Mucosa of rectum (tissue), 2 donors: Measurements from ENCODE around the gene POLR3GL.

ENCODE experiments used
- H3K27ac ChIP-seq, 2 donors: one replicate each; pipeline ENCODE4 v1.7.0; 2013; ENCODE audit warnings: inconsistent platforms in 2 of 2, low read depth in 2 of 2, low read length in 2 of 2
- H3K27me3 ChIP-seq, 2 donors: one replicate each; pipeline ENCODE4 v1.7.0; 2013; ENCODE audit warnings: low read length in 2 of 2; ENCODE audit not compliant: control insufficient read depth in 2 of 2, insufficient read depth in 2 of 2
- H3K36me3 ChIP-seq, 2 donors: one replicate each; pipeline ENCODE4 v1.7.0; 2013; ENCODE audit warnings: low read length in 2 of 2; ENCODE audit not compliant: control insufficient read depth in 2 of 2, insufficient read depth in 2 of 2
- H3K4me1 ChIP-seq, 2 donors: one replicate each; pipeline ENCODE4 v1.7.0; 2013; ENCODE audit warnings: low read length in 2 of 2, mild to moderate bottlenecking in 1 of 2; ENCODE audit not compliant: control insufficient read depth in 2 of 2, insufficient read depth in 2 of 2
- H3K4me3 ChIP-seq, 2 donors: one replicate each; pipeline ENCODE4 v1.7.0; 2013; ENCODE audit warnings: low read length in 2 of 2
- H3K9ac ChIP-seq, 2 donors: one replicate each; pipeline ENCODE4 v1.7.0; 2013; ENCODE audit warnings: low read length in 2 of 2, low read depth in 1 of 2, mild to moderate bottlenecking in 1 of 2
- H3K9me3 ChIP-seq, 2 donors: one replicate each; pipeline ENCODE4 v1.7.0; 2013; ENCODE audit warnings: low read length in 2 of 2; ENCODE audit not compliant: control insufficient read depth in 2 of 2
- donor health status: healthy.
- donor health status: Normal muscosa, but diverticular disease.

The POLR3GL gene

GRCh38 chr1:145972580-145972979, 8.1 kb downstream of the POLR3GL start:
- no peaks in the 10 kb centered on the region for H3K36me3 ChIP-seq
- no peak overlapping the region for H3K9ac ChIP-seq
- no peak overlapping the region for H3K4me3 ChIP-seq
- H3K27ac ChIP-seq, result no peak overlapping the region
- H3K4me1 ChIP-seq, result peaks cover 3 to 4% of the 10 kb centered on the region in 2 donors
- no peaks in the 10 kb centered on the region for H3K27me3 ChIP-seq
- no peaks in the 10 kb centered on the region for H3K9me3 ChIP-seq

GRCh38 chr1:145974721-145975120, 10.2 kb downstream of the POLR3GL start:
- Histone ChIP-seq H3K4me3 (no peak overlapping the region), H3K9ac (no peak overlapping the region), H3K27me3 (no peaks in the 10 kb centered on the region), H3K36me3 (no peaks in the 10 kb centered on the region), H3K27ac (no peak overlapping the region), H3K9me3 (no peaks in the 10 kb centered on the region), H3K4me1 (peaks cover 22 to 24% of the 10 kb centered on the region in 2 donors)

- H3K36me3 ChIP-seq, result no peaks in the 10 kb centered on the region
- no peaks in the 10 kb centered on the region for H3K27me3 ChIP-seq
- H3K4me3 ChIP-seq, result no peak overlapping the region
- no peak overlapping the region for H3K27ac ChIP-seq
- H3K4me1 ChIP-seq, result peaks cover 27 to 28% of the 10 kb centered on the region in 2 donors
- no peaks in the 10 kb centered on the region for H3K9me3 ChIP-seq
- H3K9ac ChIP-seq, result no peak overlapping the region
These were observed 10.7 kb downstream of the POLR3GL start for GRCh38 chr1:145975216-145975615.

- Histone ChIP-seq H3K36me3 (no peaks in the 10 kb centered on the region), H3K9ac (peak overlapping the region in 1 of 2 donors; percentile 84), H3K4me1 (peaks cover 39% of the 10 kb centered on the region in 2 donors), H3K27me3 (no peaks in the 10 kb centered on the region), H3K27ac (no peak overlapping the region), H3K4me3 (no peak overlapping the region), H3K9me3 (no peaks in the 10 kb centered on the region)
These were observed 12.5 kb downstream of the POLR3GL start for GRCh38 chr1:145977016-145977415.

- H3K4me3 ChIP-seq, result peak overlapping the region; percentile 33 to 47
- H3K9me3 ChIP-seq, result no peaks in the 10 kb centered on the region
- peaks cover 46 to 47% of the 10 kb centered on the region in 2 donors for H3K4me1 ChIP-seq
- peak overlapping the region; percentile 97 to 99 for H3K27ac ChIP-seq
- H3K9ac ChIP-seq, result peak overlapping the region; percentile 84 to 86
- no peaks in the 10 kb centered on the region for H3K27me3 ChIP-seq
- no peaks in the 10 kb centered on the region for H3K36me3 ChIP-seq
These were observed 13.3 kb downstream of the POLR3GL start for GRCh38 chr1:145977486-145978470.

GRCh38 chr1:145978471-145978853, 14.0 kb downstream of the POLR3GL start:
- Histone ChIP-seq H3K9ac (peak overlapping the region; percentile 84 to 86), H3K36me3 (no peaks in the 10 kb centered on the region), H3K4me3 (peak overlapping the region; percentile 54 to 69), H3K27me3 (no peaks in the 10 kb centered on the region), H3K27ac (peak overlapping the region; percentile 97 to 99), H3K4me1 (peaks cover 52 to 53% of the 10 kb centered on the region in 2 donors), H3K9me3 (no peaks in the 10 kb centered on the region)

- Histone ChIP-seq H3K27ac (peak overlapping the region; percentile 97 to 99), H3K9ac (peak overlapping the region; percentile 84 to 86), H3K4me3 (peak overlapping the region; percentile 54 to 69), H3K4me1 (peaks cover 53 to 58% of the 10 kb centered on the region in 2 donors), H3K9me3 (no peaks in the 10 kb centered on the region), H3K36me3 (no peaks in the 10 kb centered on the region), H3K27me3 (no peaks in the 10 kb centered on the region)
These were observed 14.6 kb downstream of the POLR3GL start for GRCh38 chr1:145978854-145979745.

GRCh38 chr1:145979746-145980456, 15.4 kb downstream of the POLR3GL start:
- no peaks in the 10 kb centered on the region for H3K9me3 ChIP-seq
- H3K27ac ChIP-seq, result peak overlapping the region; percentile 97 to 99
- no peaks in the 10 kb centered on the region for H3K36me3 ChIP-seq
- H3K27me3 ChIP-seq, result no peaks in the 10 kb centered on the region
- H3K9ac ChIP-seq, result peak overlapping the region; percentile 63 to 78
- H3K4me3 ChIP-seq, result peak overlapping the region; percentile 44 to 46
- peaks cover 57 to 65% of the 10 kb centered on the region in 2 donors for H3K4me1 ChIP-seq

- Histone ChIP-seq H3K27ac (peak overlapping the region; percentile 97 to 99), H3K9ac (peak overlapping the region; percentile 38 to 50), H3K4me1 (peaks cover 63 to 71% of the 10 kb centered on the region in 2 donors), H3K27me3 (no peaks in the 10 kb centered on the region), H3K4me3 (peak overlapping the region; percentile 10 to 44), H3K36me3 (no peaks in the 10 kb centered on the region), H3K9me3 (no peaks in the 10 kb centered on the region)
These were observed 16.0 kb downstream of the POLR3GL start for GRCh38 chr1:145980457-145980994.
